ENCODE results near the gene WDR3.

DNA sequence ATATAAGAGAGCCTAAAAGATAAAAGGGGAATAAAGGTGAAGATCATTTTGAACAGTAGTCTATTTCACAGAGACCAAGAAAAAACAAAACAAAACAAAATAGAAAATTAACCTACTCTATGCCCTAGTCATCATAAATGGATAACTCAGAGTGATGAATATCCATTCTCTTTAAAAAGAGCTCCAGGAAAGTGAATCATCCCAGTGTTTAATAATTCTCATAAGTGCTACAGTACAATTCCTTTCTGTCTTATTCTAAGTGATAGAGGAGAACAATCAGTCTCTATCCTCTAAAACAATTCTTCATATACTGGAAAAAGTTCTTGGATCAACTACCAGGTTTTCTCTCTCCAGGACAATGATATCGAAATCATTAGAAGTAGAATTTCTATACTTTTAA is 45.9 kb upstream of the WDR3 start:
- TF ChIP-seq EZH2 (IDR thresholded peaks at IDR 0.05; ENCODE audit: insufficient read depth, poor library complexity, severe bottlenecking) (no peak), EZH2phosphoT487 (IDR thresholded peaks at IDR 0.05; ENCODE audit: insufficient read depth, low read depth) (no peak)
